COLO668 (cell line): ENCODE results near the gene PCDHGA8.
"Not testable (repeated sequence)": the region's sequence is repeated elsewhere in the genome, so short reads cannot be mapped to it uniquely, and the experiment has no call there.

Source experiments
- DNase-seq: peaks from one replicate; lab custom pipeline; 2025; ENCODE audit not compliant: unreplicated experiment; lab: John Stamatoyannopoulos, UW

Gene PCDHGA8

DNA sequence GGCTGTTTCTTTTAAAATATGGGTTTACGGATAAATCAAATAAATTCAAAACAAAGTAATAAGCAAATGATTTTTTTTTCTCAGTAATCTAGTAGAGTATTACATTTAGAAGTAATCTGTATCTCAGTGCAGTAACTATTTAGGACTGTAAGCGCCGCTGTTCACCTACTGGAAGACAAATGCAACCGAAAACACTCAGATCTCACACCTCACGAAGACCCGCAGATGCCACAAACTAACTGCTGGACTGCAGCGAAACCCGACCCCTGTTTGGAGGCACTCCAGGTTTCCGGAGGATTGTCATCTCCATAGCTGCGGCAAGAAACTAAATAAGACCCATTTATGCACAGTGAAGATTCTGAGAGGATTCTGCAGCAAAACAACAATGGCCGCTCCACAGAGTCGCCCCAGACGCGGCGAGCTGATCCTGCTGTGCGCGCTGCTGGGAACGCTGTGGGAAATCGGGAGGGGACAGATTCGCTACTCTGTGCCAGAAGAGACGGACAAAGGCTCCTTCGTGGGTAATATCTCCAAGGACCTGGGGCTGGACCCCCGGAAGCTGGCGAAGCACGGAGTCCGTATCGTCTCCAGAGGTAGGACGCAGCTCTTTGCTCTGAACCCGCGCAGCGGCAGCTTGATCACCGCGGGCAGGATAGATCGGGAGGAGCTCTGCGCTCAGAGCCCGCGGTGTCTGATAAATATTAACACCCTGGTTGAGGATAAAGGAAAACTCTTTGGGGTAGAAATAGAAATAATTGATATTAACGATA, at the start of gene PCDHGA8:
Gene PCDHGA8, plus strand, starts transcription at position 205 of the 770 bp plus-strand sequence. Its CDS starts 181 bp downstream, at position 386.
- no peak for DNase-seq

DNA sequence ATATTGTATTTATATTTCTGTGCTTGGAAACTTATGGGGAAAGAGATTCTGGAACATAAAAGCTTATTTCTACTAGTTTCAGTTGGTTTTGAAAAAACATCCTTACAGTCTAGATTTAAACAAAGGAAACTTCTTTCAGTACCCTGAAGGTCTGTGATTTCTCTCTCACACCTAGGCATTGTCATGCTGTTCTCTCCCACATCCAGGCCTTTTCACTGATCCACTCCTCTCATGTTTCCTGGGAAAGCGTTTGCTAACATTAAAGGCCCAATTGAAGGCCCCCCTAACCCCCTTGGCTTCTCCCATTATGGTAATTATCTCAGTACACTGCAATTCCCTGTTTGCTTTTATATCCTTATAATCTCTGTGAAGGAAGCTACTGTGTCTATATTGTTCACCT, 49.7 kb upstream of the PCDHGA8 start:
- DNase-seq, result no peak

DNA sequence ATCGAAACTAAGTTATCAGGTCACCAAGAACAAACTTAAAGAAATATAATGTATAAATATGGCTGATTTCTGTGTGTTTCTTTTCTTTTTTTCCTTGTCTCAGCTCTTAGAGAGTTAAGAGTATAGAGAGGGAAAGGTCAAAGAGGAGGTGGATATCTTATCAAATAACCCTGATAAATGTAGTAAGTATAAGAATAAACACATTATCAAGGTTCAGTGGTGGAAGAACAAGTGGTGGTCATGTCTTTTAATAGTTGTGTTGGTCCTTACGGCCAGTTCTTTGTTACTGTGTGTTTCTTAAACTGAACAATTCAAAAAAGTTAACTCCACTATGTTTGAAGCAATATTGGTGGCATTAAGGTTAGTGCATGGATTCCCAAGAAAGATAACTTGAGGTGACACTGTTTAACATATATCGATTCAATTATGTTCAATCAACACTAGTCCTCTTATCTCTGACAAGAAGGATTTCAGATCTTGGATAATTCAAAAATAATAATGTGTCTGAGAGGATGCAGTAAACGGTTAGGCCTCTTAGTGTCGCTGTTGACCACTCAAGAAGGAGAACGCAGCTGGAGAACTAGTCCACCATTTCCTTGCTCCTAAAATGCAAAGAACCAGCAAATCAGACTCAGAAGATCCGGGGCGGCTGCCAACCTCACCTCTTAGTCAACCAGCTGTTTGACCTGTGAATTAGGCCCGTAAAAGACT, 49.0 kb upstream of the PCDHGA8 start, which contains the start of gene PCDHGA3:
Gene PCDHGA3, plus strand, starts transcription at position 588 of the 711 bp plus-strand sequence. CDS start 205 bp downstream, outside the sequence.
- no peak for DNase-seq

DNA sequence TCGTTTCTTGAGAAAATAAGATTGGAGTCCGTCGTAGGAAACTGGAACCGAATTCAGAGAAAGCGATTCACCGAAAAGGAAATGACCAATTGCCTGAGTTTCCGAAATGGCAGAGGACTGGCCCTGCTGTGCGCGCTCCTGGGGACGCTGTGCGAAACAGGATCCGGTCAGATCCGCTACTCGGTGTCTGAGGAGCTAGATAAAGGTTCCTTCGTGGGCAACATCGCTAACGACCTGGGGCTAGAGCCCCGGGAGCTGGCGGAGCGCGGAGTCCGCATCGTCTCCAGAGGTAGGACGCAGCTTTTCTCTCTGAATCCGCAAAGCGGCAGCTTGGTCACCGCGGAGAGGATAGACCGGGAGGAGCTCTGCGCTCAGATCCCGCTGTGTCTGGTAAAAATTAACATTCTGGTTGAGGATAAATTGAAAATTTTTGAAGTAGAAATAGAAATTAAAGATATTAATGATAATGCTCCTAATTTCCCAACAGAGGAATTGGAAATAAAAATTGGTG, 48.4 kb upstream of the PCDHGA8 start:
- DNase-seq, result no peak

DNA sequence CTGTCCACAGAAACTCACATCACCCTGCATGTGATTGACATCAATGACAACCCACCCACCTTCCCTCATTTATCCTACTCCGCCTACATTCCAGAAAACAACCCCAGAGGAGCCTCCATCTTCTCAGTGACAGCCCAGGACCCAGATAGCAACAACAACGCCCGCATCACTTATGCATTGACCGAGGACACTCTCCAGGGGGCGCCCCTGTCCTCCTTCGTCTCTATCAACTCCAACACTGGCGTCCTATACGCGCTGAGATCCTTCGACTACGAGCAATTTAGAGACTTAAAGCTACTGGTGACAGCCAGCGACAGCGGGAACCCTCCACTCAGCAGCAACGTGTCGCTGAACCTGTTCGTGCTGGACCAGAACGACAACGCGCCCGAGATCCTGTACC, 47.1 kb upstream of the PCDHGA8 start:
- DNase-seq, result no peak

DNA sequence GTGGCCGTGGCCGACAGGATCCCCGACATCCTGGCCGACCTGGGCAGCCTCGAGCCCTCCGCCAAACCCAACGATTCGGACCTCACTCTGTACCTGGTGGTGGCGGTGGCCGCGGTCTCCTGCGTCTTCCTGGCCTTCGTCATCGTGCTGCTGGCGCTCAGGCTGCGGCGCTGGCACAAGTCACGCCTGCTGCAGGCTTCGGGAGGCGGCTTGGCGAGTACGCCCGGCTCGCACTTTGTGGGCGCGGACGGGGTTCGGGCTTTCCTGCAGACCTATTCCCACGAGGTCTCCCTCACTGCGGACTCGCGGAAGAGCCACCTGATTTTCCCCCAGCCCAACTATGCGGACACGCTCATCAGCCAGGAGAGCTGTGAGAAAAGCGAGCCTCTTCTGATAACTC, 46.4 kb upstream of the PCDHGA8 start:
- DNase-seq, result not testable (repeated sequence)

DNA sequence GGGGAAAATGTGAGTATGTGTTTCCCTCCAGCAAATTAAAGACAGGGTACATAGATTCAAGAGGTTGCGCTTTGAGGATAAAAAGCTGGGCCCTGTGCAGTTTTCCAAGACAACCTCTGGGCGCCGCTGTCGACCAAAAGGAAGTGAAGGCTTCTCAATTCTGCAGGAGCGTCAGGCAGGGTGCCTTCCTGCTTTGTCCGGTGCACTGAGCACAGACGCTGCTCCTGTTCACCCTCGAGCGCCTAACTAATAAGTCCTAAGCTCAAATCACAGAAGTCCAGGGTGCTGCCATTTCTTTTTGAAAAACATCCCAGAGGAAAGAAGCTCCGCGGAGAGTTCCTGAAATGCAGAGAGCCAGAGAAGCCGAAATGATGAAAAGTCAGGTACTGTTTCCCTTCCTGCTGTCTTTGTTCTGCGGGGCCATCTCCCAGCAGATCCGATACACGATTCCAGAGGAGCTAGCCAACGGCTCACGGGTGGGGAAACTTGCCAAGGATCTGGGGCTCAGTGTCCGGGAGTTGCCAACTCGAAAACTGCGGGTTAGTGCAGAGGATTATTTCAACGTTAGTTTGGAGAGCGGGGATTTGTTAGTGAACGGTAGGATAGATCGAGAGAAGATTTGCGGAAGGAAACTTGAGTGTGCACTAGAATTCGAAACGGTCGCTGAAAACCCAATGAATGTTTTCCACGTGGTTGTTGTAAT, 42.4 kb upstream of the PCDHGA8 start, which contains the start of gene PCDHGB1:
Gene PCDHGB1, plus strand, starts transcription at position 183 of the 703 bp plus-strand sequence. Its CDS starts 162 bp downstream, at position 345.
- DNase-seq, result peak; percentile 17

DNA sequence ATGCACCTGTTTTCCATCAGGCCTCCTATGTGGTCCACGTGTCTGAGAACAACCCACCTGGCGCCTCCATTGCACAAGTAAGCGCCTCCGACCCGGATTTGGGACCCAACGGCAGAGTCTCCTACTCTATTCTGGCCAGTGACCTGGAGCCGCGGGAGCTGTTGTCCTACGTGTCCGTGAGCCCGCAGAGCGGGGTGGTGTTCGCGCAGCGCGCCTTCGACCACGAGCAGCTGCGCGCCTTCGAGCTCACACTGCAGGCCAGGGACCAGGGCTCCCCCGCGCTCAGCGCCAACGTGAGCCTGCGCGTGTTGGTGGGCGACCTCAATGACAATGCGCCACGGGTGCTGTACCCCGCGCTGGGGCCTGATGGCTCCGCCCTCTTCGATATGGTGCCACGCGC, 40.8 kb upstream of the PCDHGA8 start:
- DNase-seq, result no peak

DNA sequence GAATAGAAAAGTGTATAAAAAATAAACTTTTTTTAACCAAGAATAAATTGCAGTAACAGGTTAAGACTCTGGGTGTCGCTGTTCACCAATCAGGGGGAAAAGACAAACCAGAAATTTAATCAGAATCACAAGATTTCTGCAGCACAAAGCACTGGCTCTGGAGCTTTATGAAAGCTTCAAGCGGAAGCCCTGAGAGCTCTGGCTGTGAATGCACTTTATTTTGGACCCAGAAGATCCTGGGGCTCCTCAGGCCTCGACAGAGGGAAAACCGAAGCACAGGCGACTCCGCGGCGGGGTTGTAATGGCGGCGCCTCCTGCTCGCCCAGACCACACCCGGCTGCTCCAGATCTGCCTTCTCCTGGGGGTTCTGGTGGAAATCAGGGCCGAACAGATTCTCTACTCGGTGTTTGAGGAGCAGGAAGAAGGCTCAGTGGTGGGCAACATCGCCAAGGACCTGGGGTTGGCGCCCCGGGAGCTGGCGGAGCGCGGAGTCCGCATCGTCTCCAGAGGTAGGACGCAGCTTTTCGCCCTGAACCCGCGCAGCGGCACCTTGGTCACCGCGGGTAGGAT, 37.4 kb upstream of the PCDHGA8 start, which contains the start of gene PCDHGA4:
Gene PCDHGA4, plus strand, starts transcription at position 122 of the 570 bp plus-strand sequence. Its CDS starts 87 bp downstream, at position 209.
- no peak for DNase-seq

DNA sequence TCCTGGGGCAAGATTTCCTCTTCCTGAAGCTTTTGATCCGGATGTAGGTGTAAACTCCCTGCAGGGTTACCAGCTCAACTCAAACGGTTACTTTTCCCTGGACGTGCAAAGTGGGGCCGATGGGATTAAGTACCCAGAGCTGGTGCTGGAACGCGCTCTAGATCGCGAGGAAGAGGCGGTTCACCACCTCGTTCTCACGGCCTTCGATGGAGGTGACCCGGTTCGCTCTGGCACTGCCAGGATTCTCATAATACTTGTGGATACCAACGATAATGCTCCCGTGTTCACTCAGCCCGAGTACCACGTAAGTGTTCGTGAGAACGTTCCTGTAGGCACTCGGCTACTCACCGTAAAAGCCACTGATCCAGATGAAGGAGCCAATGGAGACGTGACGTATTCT, 36.8 kb upstream of the PCDHGA8 start:
- DNase-seq, result no peak

DNA sequence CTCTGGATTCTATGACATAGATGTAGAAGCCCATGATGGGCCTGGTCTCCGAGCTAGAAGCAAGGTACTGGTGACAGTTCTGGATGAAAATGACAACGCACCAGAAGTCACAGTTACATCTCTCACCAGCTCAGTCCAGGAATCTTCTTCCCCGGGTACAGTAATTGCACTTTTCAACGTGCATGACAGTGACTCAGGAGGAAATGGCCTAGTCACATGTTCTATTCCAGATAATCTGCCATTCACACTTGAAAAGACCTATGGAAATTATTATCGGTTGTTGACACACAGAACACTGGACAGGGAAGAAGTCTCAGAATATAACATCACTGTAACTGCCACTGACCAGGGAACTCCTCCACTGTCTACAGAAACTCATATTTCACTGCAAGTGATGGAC, 36.3 kb upstream of the PCDHGA8 start:
- no peak for DNase-seq

DNA sequence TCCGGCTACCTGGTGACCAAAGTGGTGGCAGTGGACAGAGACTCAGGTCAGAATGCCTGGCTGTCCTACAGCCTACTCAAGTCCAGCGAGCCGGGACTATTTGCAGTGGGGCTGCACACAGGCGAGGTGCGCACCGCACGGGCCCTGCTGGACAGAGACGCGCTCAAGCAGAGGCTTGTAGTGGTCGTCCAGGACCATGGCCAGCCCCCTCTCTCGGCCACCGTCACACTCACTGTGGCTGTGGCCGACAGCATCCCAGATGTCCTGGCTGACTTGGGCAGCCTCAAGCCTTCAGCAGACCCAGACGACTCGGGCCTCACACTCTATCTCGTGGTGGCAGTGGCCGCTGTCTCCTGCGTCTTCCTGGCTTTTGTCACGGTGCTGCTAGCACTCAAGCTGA, 35.5 kb upstream of the PCDHGA8 start:
- DNase-seq, result no peak

DNA sequence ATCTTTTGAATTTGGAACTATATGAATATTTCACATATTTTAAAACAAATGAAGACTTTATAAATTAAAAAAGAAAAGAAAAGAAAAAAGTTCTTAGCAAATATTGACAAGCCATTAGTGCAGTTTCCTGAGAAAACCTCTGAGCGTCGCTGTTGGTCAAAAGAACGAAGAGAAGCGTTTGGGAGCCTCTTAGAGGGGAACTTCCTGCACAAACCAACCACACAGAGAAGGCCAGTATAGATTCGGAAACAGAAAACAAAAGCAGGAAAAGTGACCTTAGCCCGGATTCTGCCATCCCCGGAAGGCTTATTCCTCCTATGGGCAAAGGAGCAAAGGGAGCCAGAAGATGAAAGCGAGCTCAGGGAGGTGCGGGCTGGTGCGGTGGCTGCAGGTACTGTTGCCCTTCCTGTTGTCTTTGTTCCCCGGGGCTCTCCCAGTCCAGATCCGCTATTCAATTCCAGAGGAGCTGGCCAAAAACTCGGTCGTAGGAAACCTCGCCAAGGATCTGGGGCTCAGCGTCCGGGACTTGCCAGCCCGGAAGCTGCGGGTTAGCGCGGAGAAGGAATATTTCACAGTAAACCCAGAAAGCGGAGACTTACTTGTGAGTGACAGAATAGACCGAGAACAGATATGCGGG, 32.5 kb upstream of the PCDHGA8 start, which contains the start of gene PCDHGB2:
Gene PCDHGB2, plus strand, starts transcription at position 205 of the 637 bp plus-strand sequence. Its CDS starts 142 bp downstream, at position 347.
- DNase-seq, result no peak

DNA sequence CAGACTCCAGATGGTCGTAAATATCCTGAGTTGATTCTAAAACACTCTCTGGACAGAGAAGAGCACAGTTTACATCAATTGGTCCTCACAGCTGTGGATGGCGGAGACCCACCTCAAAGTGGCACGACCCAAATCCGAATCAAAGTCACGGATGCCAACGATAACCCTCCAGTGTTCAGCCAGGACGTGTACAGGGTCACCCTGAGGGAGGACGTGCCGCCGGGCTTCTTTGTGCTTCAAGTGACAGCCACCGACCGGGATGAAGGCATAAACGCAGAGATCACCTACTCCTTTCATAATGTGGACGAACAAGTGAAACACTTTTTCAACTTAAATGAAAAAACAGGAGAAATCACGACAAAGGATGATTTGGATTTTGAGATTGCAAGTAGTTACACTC, 31.7 kb upstream of the PCDHGA8 start:
- DNase-seq, result no peak

DNA sequence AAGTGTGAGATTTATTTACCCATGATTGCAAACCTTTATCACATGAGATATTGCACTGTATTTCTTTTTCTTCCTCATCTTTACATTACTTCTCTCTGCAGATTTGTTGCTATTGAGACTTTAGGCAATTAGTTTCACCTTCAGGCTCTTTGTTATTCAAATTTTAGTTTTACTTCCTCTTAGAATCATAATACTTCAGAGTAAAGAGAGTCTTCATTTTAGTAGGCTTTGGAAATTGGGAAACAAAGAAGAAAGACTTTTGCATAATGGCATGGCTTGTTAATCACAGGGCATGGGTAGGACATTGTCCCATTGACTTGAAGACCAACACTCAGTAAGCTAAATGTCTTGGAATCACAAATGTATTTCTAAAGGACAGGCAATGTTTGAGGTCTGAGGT, 29.7 kb upstream of the PCDHGA8 start:
- no peak for DNase-seq

DNA sequence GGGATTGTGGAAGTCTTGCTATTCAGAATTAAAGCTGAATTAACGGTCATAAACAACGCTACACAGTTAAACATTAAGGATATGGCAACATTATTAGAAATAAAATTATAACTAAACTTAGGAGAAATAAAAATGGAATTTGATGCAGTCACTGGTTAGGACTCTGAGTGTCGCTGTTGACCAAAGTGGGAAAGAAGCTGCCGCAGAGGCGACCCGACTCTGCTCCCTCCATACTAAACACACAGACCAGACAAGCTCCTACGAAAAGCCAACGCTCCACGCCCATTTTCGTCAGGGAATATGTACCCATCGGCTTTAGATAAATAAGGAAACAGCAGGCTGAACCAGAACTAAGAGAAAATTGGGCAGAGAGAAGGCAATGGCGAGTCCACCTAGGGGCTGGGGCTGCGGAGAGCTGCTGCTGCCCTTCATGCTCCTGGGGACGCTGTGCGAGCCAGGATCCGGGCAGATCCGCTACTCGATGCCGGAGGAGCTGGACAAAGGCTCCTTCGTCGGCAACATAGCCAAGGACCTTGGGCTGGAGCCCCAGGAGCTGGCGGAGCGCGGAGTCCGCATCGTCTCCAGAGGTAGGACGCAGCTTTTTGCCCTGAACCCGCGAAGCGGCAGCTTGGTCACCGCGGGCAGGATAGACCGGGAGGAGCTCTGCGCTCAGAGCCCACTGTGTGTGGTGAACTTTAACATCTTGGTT, 28.3 kb upstream of the PCDHGA8 start, which contains the start of gene PCDHGA5:
Gene PCDHGA5, plus strand, starts transcription at position 211 of the 709 bp plus-strand sequence. Its CDS starts 169 bp downstream, at position 380.
- no peak for DNase-seq

DNA sequence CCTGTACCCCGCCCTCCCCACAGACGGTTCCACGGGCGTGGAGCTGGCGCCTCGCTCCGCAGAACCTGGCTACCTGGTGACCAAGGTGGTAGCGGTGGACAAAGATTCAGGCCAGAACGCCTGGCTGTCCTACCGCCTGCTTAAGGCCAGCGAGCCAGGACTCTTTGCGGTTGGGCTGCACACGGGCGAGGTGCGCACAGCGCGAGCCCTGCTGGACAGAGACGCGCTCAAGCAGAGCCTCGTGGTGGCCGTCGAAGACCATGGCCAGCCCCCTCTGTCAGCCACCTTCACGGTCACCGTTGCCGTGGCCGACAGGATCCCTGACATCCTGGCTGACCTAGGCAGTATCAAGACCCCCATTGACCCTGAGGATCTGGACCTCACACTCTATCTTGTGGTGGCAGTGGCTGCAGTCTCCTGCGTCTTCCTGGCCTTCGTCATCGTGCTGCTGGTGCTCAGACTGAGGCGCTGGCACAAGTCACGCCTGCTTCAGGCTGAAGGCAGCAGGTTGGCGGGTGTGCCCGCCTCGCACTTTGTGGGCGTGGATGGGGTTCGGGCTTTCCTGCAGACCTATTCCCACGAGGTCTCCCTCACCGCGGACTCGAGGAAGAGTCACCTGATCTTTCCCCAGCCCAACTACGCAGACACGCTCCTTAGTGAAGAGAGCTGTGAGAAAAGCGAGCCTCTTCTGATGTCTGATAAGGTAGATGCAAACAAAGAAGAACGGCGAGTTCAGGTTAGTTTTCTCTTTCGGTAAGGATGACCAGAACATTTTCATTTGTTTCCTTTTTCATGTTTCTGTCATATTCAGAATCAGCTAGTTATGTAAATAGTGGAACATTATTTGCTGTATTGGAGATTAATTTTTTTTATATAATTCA, 26.2 kb upstream of the PCDHGA8 start:
- no peak for DNase-seq
